H1 (cell line): ENCODE results near the gene SMYD3. TPM values are rescaled to one million over a fixed set of nuclear protein-coding genes. Genes with fewer than 3 reads are reported as not detected.

Source experiments
- CTCF ChIA-PET: fragments of 300-600 bp; sonication (Branson Sonifier 250); formaldehyde crosslinking; loops from one replicate; lab custom pipeline; 2021; ENCODE audit not compliant: partially characterized antibody; lab: Charles Lee
- POLR2A ChIA-PET: fragments of 300-600 bp; sonication (Branson Sonifier 250); formaldehyde crosslinking; loops from one replicate; lab custom pipeline; 2021; ENCODE audit warnings: inconsistent platforms; ENCODE audit not compliant: partially characterized antibody; lab: Charles Lee
- DNase-seq, 2 experiments: peaks; one replicate each; pipeline versions ENCODE4 v3.0.0 to v3.0.0-alpha.2; 2010 to 2022; ENCODE audit warnings: low spot score in 2 of 2, low read depth in 1 of 2, mixed read lengths in 1 of 2
- FAIRE-seq: peaks from 2 replicates; lab custom pipeline; 2011; peaks lifted over from hg19 to GRCh38; lab: Jason Lieb, UNC
- H2AFZ ChIP-seq: 2 replicates; pipeline ENCODE4 v1.8.1; 2012; ENCODE audit warnings: low read length, inconsistent platforms
- H2AK5ac ChIP-seq: 2 replicates; pipeline ENCODE4 v1.6.1; 2013; ENCODE audit warnings: low read depth, low read length
- H2BK120ac ChIP-seq: replicated peaks from 2 replicates; pipeline ENCODE3; 2013; ENCODE audit warnings: low read depth, low read length, inconsistent platforms
- H2BK12ac ChIP-seq: 2 replicates; pipeline ENCODE4 v1.6.1; 2013; ENCODE audit warnings: low read depth, low read length
- H2BK15ac ChIP-seq: 2 replicates; pipeline ENCODE4 v1.6.1; 2013; ENCODE audit warnings: low read length
- H2BK20ac ChIP-seq: 2 replicates; pipeline ENCODE4 v1.6.1; 2013; ENCODE audit warnings: low read length
- H2BK5ac ChIP-seq: 2 replicates; pipeline ENCODE4 v1.6.1; 2013; ENCODE audit warnings: low read depth, low read length
- H3K14ac ChIP-seq: 2 replicates; pipeline ENCODE4 v1.6.1; 2013; ENCODE audit warnings: inconsistent platforms; ENCODE audit not compliant: insufficient read length
- H3K18ac ChIP-seq: 2 replicates; pipeline ENCODE4 v1.6.1; 2013; ENCODE audit warnings: low read length; ENCODE audit errors: extremely low read depth
- H3K23ac ChIP-seq: 2 replicates; pipeline ENCODE4 v1.6.1; 2013; ENCODE audit warnings: inconsistent platforms; ENCODE audit not compliant: insufficient read length
- H3K23me2 ChIP-seq: 2 replicates; pipeline ENCODE4 v1.6.1; 2013; ENCODE audit warnings: low read depth, low read length
- H3K27ac ChIP-seq: 2 replicates; pipeline ENCODE4 v1.6.1; 2011; ENCODE audit warnings: low read depth, low read length, inconsistent platforms
- H3K27me3 ChIP-seq, 4 experiments: replicated peaks in 1 of 4; 1 replicate in 1 of 4; 2 replicates in 3 of 4; pipeline versions ENCODE4 v1.6.1 to v1.8.1; 2011 to 2013; ENCODE audit warnings: low read length in 3 of 4, mild to moderate bottlenecking in 3 of 4, inconsistent platforms in 2 of 4, mixed read lengths in 2 of 4, moderate library complexity in 1 of 4; ENCODE audit not compliant: control insufficient read depth in 3 of 4, insufficient read depth in 3 of 4; ENCODE audit errors: extremely low read depth in 1 of 4
- H3K36me3 ChIP-seq, 4 experiments: 2 replicates each; pipeline versions ENCODE4 v1.6.1 to v1.8.1; 2011 to 2013; ENCODE audit warnings: mild to moderate bottlenecking in 4 of 4, low read length in 3 of 4, moderate library complexity in 2 of 4, control low read depth in 1 of 4, inconsistent platforms in 1 of 4; ENCODE audit not compliant: insufficient read depth in 4 of 4, control insufficient read depth in 2 of 4
- H3K4ac ChIP-seq: replicated peaks from 2 replicates; pipeline ENCODE3; 2013; ENCODE audit warnings: low read length, low read depth, mixed read lengths, inconsistent platforms; ENCODE audit not compliant: insufficient read length
- H3K4me1 ChIP-seq, 4 experiments: replicated peaks in 1 of 4; 1 replicate in 1 of 4; 2 replicates in 3 of 4; pipeline versions ENCODE4 v1.6.1 to v1.8.1; 2011 to 2013; ENCODE audit warnings: low read length in 3 of 4, inconsistent platforms in 2 of 4, mixed read lengths in 1 of 4; ENCODE audit not compliant: insufficient read depth in 4 of 4, control insufficient read depth in 3 of 4
- H3K4me2 ChIP-seq, 2 experiments: 2 replicates each; pipeline versions ENCODE4 v1.6.1 to v1.8.1; 2011 to 2013; ENCODE audit warnings: low read depth in 2 of 2, low read length in 2 of 2, control low read depth in 1 of 2, inconsistent platforms in 1 of 2, mild to moderate bottlenecking in 1 of 2; ENCODE audit not compliant: insufficient read depth in 1 of 2
- H3K4me3 ChIP-seq, 4 experiments: fragments of 200-600, 300-600 bp in 1 of 4; sonication (generic), shearing (Covaris generic), sonication (Bioruptor Twin) in 1 of 4; 2 replicates each; pipeline versions ENCODE4 v1.5.1 to v1.8.1; 2011 to 2016; ENCODE audit warnings: low read length in 4 of 4, low read depth in 3 of 4, control low read depth in 2 of 4, inconsistent platforms in 2 of 4, mild to moderate bottlenecking in 2 of 4, mixed read lengths in 1 of 4, moderate library complexity in 1 of 4; ENCODE audit not compliant: insufficient read depth in 2 of 4; ENCODE audit errors: extremely low read depth in 1 of 4
- H3K56ac ChIP-seq: replicated peaks from 2 replicates; pipeline ENCODE3; 2013; ENCODE audit warnings: low read depth, mild to moderate bottlenecking, mixed read lengths, low read length, inconsistent platforms; ENCODE audit not compliant: insufficient read length
- H3K79me1 ChIP-seq: 2 replicates; pipeline ENCODE4 v1.6.1; 2013; ENCODE audit warnings: low read depth, low read length, control low read depth
- H3K79me2 ChIP-seq, 2 experiments: 2 replicates each; pipeline versions ENCODE4 v1.6.1 to v1.8.1; 2012 to 2013; ENCODE audit warnings: low read length in 2 of 2, mild to moderate bottlenecking in 2 of 2, inconsistent platforms in 1 of 2; ENCODE audit not compliant: insufficient read depth in 2 of 2, control insufficient read depth in 1 of 2
- H3K9ac ChIP-seq, 4 experiments: replicated peaks in 1 of 4; 1 replicate in 1 of 4; 2 replicates in 3 of 4; pipeline versions ENCODE4 v1.6.1 to v1.8.1; 2011 to 2013; ENCODE audit warnings: low read depth in 3 of 4, low read length in 3 of 4, control low read depth in 2 of 4, mild to moderate bottlenecking in 2 of 4, moderate library complexity in 2 of 4, inconsistent platforms in 1 of 4; ENCODE audit errors: extremely low read depth in 1 of 4
- H3K9me3 ChIP-seq, 2 experiments: 2 replicates each; pipeline versions ENCODE4 v1.6.1 to v1.8.1; 2012 to 2013; ENCODE audit warnings: mild to moderate bottlenecking in 2 of 2, moderate library complexity in 2 of 2, control low read depth in 1 of 2, inconsistent platforms in 1 of 2, low read depth in 1 of 2, low read length in 1 of 2, mixed read lengths in 1 of 2; ENCODE audit not compliant: insufficient read depth in 2 of 2
- H4K20me1 ChIP-seq, 2 experiments: replicated peaks in 1 of 2; 2 replicates each; pipeline versions ENCODE3 to v1.8.1; 2011 to 2013; ENCODE audit warnings: inconsistent platforms in 2 of 2, low read length in 2 of 2, mild to moderate bottlenecking in 1 of 2; ENCODE audit not compliant: insufficient read depth in 2 of 2, control insufficient read depth in 1 of 2
- H4K5ac ChIP-seq: 2 replicates; pipeline ENCODE4 v1.6.1; 2013; ENCODE audit warnings: low read length, low read depth, mixed read lengths, inconsistent platforms; ENCODE audit not compliant: insufficient read length
- H4K8ac ChIP-seq: 2 replicates; pipeline ENCODE4 v1.8.0; 2013; ENCODE audit warnings: mild to moderate bottlenecking, moderate library complexity, low read length, inconsistent platforms; ENCODE audit not compliant: insufficient read depth; ENCODE audit errors: extremely low read depth
- H4K91ac ChIP-seq: replicated peaks from 2 replicates; pipeline ENCODE3; 2013; ENCODE audit warnings: low read length, mixed read lengths, inconsistent platforms; ENCODE audit not compliant: insufficient read length
- CREB1 ChIP-seq: IDR thresholded peaks from 2 replicates; pipeline ENCODE4 v1.6.1; 2012; ENCODE audit warnings: inconsistent platforms
- JUN ChIP-seq: IDR thresholded peaks from 2 replicates; pipeline ENCODE4 v1.6.1; 2011; ENCODE audit warnings: low read depth, mild to moderate bottlenecking, improper control_type of control experiment, low read length
- RAD21 ChIP-seq, 2 experiments: IDR thresholded peaks in 1 of 2; conservative IDR thresholded peaks in 1 of 2; 2 replicates each; pipeline ENCODE4 v1.6.1; 2011; ENCODE audit warnings: low read depth in 2 of 2, low read length in 2 of 2, improper control_type of control experiment in 1 of 2, inconsistent platforms in 1 of 2, mild to moderate bottlenecking in 1 of 2, moderate library complexity in 1 of 2
- SIX5 ChIP-seq: IDR thresholded peaks from 2 replicates; pipeline ENCODE4 v1.6.1; 2011; ENCODE audit warnings: mild to moderate bottlenecking, low read depth, low read length
- WGBS, 2 experiments: shearing (Covaris generic) in 1 of 2; methylation state at CpG; one replicate each; pipeline versions ENCODE4 v1.1.6 to v1.1.7; 2013 to 2015; ENCODE audit warnings: low lambda C conversion rate in 2 of 2, mixed read lengths in 2 of 2, inconsistent platforms in 1 of 2, low coverage in 1 of 2, missing lambda C conversion rate in 1 of 2; ENCODE audit not compliant: insufficient replicate concordance in 2 of 2, insufficient coverage in 1 of 2, insufficient read length in 1 of 2; ENCODE audit errors: extremely low coverage in 1 of 2, missing lambda C conversion rate in 1 of 2; 5-methylcytosine and 5-hydroxymethylcytosine counted together
- polyA plus RNA-seq, 7 experiments: library from polyadenylated mRNA; depleted of rRNA in 3 of 7; stranded (reverse) in 5 of 7; unstranded in 2 of 7; fragments of >200 nt in 5 of 7; fragments of 200-250 nt in 2 of 7; gene quantifications; 1 replicate in 5 of 7; 2 replicates in 1 of 7; 4 replicates in 1 of 7; pipeline versions ENCODE4 v1.2.1 to v1.2.3, GENCODE V29; 2011 to 2013; ENCODE audit warnings: missing spikeins in 2 of 7, mixed read lengths in 2 of 7
- total RNA-seq: library from RNA; stranded (reverse); fragmentation: NEBNext Ultra II Directional; extraction: Animal tissue kit (Norgen Biotek cat#: 25700); gene quantifications from 2 replicates; pipeline ENCODE4 v1.2.1, GENCODE V29; 2021

The SMYD3 gene
- total and polyA plus RNA-seq, 2 of the 8 experiments (the other 6 are each of a cell fraction or from before 2014, with no cell fraction given) = 17.3 to 25.4 TPM

GRCh38 chr1:246280551-246280950 is 226.5 kb downstream of the SMYD3 start:
- Histone ChIP-seq H3K27me3 (no peaks in the 10 kb centered on the region), H2BK120ac (no peak overlapping the region), H3K14ac (no peak overlapping the region), H2BK20ac (no peak overlapping the region), H3K79me1 (no peaks in the 10 kb centered on the region; the same call in 1 of the 2 replicates), H3K4me3 (no peak overlapping the region), H3K27ac (no peak overlapping the region), H4K5ac (no peak overlapping the region), H2BK5ac (no peak overlapping the region), H2AFZ (no peak overlapping the region), H3K4ac (no peak overlapping the region), H4K8ac (no peak overlapping the region), H2BK15ac (no peak overlapping the region), H4K20me1 (no peaks in the 10 kb centered on the region), H3K23me2 (no peaks in the 10 kb centered on the region), H3K18ac (no peak overlapping the region), H4K91ac (no peak overlapping the region), H2AK5ac (no peak overlapping the region), H3K9me3 (no peaks in the 10 kb centered on the region), H2BK12ac (no peak overlapping the region), H3K79me2 (no peaks in the 10 kb centered on the region), H3K23ac (no peak overlapping the region), H3K4me2 (no peak overlapping the region), H3K9ac (no peak overlapping the region), H3K56ac (no peak overlapping the region), H3K4me1 (no peaks in the 10 kb centered on the region), H3K36me3 (no peaks in the 10 kb centered on the region)
- POLR2A ChIA-PET = no interaction called here
- DNase-seq (no peak), FAIRE-seq (no peak)
- CTCF ChIA-PET = interaction anchor here (0.6 to 1.8 kb wide), 12 partner anchors 9 to 1123 kb away, joined by 3 to 6 read pairs (median 4); no protein-coding TSS in a partner anchor
- TF ChIP-seq CREB1 (no peak), SIX5 (no peak), RAD21 (IDR thresholded peaks at IDR 0.05 in 1 of 2, conservative IDR thresholded peaks at IDR 0.05 in 1 of 2; ENCODE audit: low read depth in 2 of 2, low read length in 2 of 2) (peak; percentile 31 to 35; a peak in 2 of 4 replicates), JUN (no peak)
- WGBS, 2 experiments = 91% methylated on average over 3 of the region's 3 CpGs; no CpG with 5 or more reads in 1 of the 2 experiments
